GM21515 (cell line): Measurements from ENCODE around the gene MICALL2.

ENCODE experiments used
- ATAC-seq: cut with Tn5 transposase; IDR thresholded peaks from one replicate; pipeline ENCODE4 v1.9.1; 2021; ENCODE audit not compliant: unreplicated experiment

Gene MICALL2

DNA sequence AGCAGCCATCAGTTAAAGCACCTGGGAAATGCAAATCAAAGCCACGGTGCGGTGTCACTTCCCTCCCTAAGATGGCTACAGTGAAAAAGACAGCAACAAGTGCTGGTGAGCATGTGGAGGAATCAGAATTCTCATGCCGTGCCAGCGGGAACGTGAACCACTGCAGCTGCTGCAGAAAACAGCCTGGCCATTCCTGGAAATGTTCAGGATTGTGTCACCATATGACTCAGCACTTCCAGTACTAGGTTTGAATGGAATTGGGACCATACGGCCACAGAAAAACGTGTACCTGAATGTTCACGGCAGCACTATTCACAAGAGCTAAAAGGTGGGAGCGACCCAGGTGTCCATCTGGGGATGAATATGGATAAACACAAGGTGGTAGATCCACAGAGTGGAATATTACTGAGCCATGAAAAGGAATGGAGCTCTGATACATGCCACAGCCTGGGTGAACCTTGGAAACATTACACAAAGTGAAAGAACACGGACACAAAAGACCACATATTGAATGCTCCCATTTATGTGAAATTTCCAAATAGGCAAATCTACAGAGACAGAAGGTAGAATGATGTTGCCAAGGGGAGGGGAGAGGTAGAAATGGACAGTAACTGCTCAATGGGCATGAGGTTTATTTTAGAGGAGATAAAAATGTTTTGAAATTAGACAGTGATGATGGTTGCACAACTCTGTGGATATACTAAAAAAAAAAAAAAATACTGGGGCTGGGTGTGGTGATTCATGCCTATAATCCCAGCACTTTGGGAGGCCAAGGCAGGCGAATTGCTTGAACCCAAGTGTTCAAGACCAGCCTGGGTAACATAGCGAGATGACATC, 61.6 kb downstream of the MICALL2 start:
- no peak for ATAC-seq

DNA sequence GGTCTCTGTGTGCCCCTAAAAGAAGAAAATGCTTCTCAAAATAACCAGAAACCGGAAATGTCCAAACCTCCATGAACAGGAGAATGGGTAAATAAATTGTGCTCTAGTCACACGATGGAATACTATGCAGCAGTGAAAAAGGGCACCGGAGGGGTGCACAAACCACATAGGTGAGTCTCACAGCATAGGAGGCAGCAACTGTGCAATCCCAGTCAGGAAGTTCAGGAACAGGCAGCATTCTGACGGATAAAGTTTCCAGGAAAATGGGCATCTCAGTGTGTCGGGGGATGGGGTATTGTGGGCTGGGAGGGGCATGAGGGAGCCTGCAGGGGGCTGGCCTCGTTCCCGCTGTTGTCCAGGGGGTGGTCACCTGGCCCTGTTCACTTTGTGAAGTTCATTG, 63.1 kb downstream of the MICALL2 start:
- ATAC-seq = no peak

GRCh38 chr7:1395211-1396070, 63.8 kb downstream of the MICALL2 start:
- no peak for ATAC-seq

- ATAC-seq = no peak
Observed at GRCh38 chr7:1394371-1394770, 64.9 kb downstream of the MICALL2 start.

- no peak for ATAC-seq
Observed at GRCh38 chr7:1393421-1393820, 65.8 kb downstream of the MICALL2 start.

DNA sequence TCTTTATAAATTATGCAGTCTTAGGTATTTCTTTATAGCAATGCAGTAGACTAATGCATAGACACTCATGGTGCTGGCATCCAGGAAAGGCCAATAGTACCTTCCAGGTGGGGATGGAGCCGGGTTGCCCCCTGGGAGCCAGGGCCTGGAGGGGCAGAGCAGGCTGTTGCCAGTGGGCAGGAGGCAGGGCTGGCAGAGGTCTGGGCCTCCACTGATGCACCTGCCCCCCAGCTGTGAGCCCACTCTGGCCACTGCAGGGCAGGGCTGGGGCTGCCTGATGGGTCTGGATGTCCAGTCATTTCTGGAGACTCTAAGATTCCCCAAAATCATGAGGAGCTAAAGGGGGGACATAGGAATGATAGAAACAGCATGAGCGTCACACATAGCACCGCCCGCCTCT, 66.7 kb downstream of the MICALL2 start:
- ATAC-seq = no peak

DNA sequence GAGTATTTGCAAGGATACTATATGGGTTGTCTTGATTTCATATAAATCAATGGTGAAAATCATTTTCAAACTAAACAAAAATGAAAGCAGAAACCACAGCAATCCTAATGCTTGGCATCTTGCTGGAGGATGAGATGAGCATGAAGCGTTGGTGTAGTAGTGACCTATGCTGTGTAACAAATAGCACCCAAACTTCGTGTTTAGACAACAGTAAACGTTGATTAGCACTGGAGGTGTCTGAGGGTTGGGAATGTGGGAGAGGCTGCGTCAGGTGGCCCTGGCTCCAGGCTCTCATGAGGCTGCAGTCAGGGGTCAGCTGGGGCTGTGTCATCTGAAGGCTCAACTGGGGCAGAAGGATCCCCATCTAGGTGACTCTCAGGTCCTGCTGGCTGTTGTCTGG, 67.8 kb downstream of the MICALL2 start:
- no peak for ATAC-seq

- no peak for ATAC-seq
Observed at GRCh38 chr7:1388703-1389335, 70.5 kb downstream of the MICALL2 start.

GRCh38 chr7:1388021-1388702, 71.1 kb downstream of the MICALL2 start:
- no peak for ATAC-seq

DNA sequence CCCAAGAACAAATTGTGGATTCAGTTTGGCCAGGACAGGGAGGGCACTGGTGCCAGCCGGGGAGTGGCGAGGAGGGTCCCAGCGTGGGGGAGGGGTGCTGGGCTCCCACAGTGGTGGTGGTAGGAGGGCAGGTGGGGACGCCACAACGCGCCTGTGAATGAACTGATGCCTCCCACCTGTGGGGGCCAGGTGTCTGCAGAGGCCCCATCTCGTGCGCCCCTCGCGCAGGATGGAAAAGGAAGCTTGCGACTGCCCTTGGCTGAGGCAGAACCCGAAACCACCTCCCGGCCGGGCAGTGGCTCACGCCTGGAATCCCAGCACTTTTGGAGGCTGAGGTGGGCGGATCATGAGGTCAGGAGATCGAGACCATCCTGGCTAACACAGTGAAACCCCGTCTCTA, 72.0 kb downstream of the MICALL2 start:
- ATAC-seq = no peak

GRCh38 chr7:1386623-1387220, 72.5 kb downstream of the MICALL2 start:
- ATAC-seq = no peak

GRCh38 chr7:1385809-1386622, 73.3 kb downstream of the MICALL2 start:
- ATAC-seq = no peak

DNA sequence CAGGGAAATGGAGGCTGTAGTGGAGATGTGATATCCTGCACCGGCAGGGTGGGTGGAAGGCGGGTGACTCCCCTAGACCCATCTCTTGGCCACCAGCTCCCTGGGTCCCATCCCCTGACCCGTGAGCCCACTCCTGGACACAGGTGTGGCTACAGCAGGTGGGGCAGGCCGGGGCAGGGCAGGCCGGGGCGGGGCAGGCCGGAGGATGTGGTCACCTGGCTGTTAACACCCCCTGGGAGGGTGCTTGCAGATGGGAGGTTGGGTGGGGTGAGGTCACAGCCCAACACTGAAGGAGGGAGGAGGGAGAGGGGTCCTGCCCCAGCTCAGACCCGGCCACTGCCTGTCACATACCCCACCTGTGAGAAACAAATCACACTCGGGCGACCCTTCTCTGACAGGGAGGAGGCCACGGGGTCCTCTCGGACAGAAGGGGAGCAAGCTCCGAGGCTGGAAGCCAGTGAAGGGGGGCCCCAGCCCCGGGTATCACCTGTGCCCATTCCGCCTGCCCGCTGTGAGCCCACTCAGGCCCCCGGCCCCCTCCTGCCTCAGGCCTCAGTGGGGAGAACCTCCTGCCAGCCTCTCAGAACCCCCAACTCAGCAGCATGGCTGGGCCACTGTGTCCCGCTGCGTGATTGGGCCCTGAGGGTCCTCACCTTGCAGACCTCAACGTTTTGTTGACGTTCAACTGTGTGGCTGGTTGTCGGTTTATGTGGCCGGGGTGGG, 74.0 kb downstream of the MICALL2 start:
- ATAC-seq = no peak
